Astrocyte (in vitro differentiated cells and primary cell): ENCODE results near the gene PPP2R2D. TPM values are rescaled to one million over a fixed set of nuclear protein-coding genes. Genes with fewer than 3 reads are reported as not detected.
A peak's percentile ranks its signal among the peaks of the same experiment; 100 is the strongest.

Experiments
- DNase-seq: peaks from one replicate; pipeline ENCODE4 v3.0.0-alpha.2; 2010; ENCODE audit warnings: low read depth
- FAIRE-seq: peaks from 2 replicates; lab custom pipeline; 2011; peaks lifted over from hg19 to GRCh38; lab: Jason Lieb, UNC
- H2AFZ ChIP-seq: 2 replicates; pipeline ENCODE4 v1.6.0; 2012; ENCODE audit warnings: low read depth, low read length, inconsistent platforms
- H3K27ac ChIP-seq: 2 replicates; pipeline ENCODE4 v1.5.1; 2011; ENCODE audit warnings: low read depth, low read length, inconsistent platforms
- H3K27me3 ChIP-seq: 2 replicates; pipeline ENCODE4 v1.6.0; 2011; ENCODE audit warnings: low read length, inconsistent platforms; ENCODE audit not compliant: insufficient read depth
- H3K36me3 ChIP-seq: 2 replicates; pipeline ENCODE4 v1.5.1; 2011; ENCODE audit warnings: low read length, inconsistent platforms; ENCODE audit not compliant: insufficient read depth
- H3K4me1 ChIP-seq: 2 replicates; pipeline ENCODE4 v1.5.1; 2011; ENCODE audit warnings: low read length, inconsistent platforms; ENCODE audit not compliant: insufficient read depth
- H3K4me2 ChIP-seq: 2 replicates; pipeline ENCODE4 v1.6.0; 2012; ENCODE audit warnings: low read length, inconsistent platforms
- H3K4me3 ChIP-seq: 2 replicates; pipeline ENCODE4 v1.5.1; 2011; ENCODE audit warnings: low read depth, mild to moderate bottlenecking, low read length, inconsistent platforms; ENCODE audit not compliant: insufficient read depth
- H3K79me2 ChIP-seq: 2 replicates; pipeline ENCODE4 v1.6.0; 2012; ENCODE audit warnings: mild to moderate bottlenecking, low read length, inconsistent platforms; ENCODE audit not compliant: insufficient read depth
- H3K9ac ChIP-seq: 2 replicates; pipeline ENCODE4 v1.6.0; 2012; ENCODE audit warnings: mild to moderate bottlenecking, low read length, inconsistent platforms
- H3K9me3 ChIP-seq: 2 replicates; pipeline ENCODE4 v1.5.1; 2012; ENCODE audit warnings: low read depth, mild to moderate bottlenecking, low read length, inconsistent platforms; ENCODE audit not compliant: insufficient read depth
- H4K20me1 ChIP-seq: 2 replicates; pipeline ENCODE4 v1.6.0; 2012; ENCODE audit warnings: low read length, inconsistent platforms; ENCODE audit not compliant: insufficient read depth
- H3K27ac Mint-ChIP-seq: one replicate; pipeline ENCODE4 v1.8.0; 2021; ENCODE audit warnings: mild to moderate bottlenecking, mixed read lengths; ENCODE audit not compliant: unreplicated experiment
- H3K27me3 Mint-ChIP-seq: one replicate; pipeline ENCODE4 v1.8.0; 2021; ENCODE audit warnings: low read depth, mixed read lengths; ENCODE audit not compliant: unreplicated experiment
- H3K36me3 Mint-ChIP-seq: one replicate; pipeline ENCODE4 v1.8.0; 2021; ENCODE audit warnings: low read depth, mixed read lengths; ENCODE audit not compliant: unreplicated experiment
- H3K4me1 Mint-ChIP-seq: one replicate; pipeline ENCODE4 v1.8.0; 2021; ENCODE audit warnings: low read depth, mixed read lengths; ENCODE audit not compliant: unreplicated experiment
- H3K4me3 Mint-ChIP-seq: one replicate; pipeline ENCODE4 v1.8.0; 2021; ENCODE audit warnings: mild to moderate bottlenecking, moderate library complexity, mixed read lengths; ENCODE audit not compliant: unreplicated experiment
- H3K9me3 Mint-ChIP-seq: one replicate; pipeline ENCODE4 v1.8.0; 2021; ENCODE audit warnings: mild to moderate bottlenecking, mixed read lengths; ENCODE audit not compliant: unreplicated experiment
- CTCF ChIP-seq: IDR thresholded peaks from 2 replicates; pipeline ENCODE4 v1.5.1; 2011; ENCODE audit warnings: low read depth, mild to moderate bottlenecking, inconsistent platforms, low read length, moderate library complexity; ENCODE audit not compliant: insufficient read depth
- EZH2 ChIP-seq: IDR thresholded peaks from 2 replicates; pipeline ENCODE4 v1.6.1; 2012; ENCODE audit warnings: mild to moderate bottlenecking, low read length, inconsistent platforms; ENCODE audit not compliant: insufficient read depth
- total RNA-seq: library from RNA; stranded (reverse); gene quantifications from 2 replicates; pipeline ENCODE4 v1.2.1, GENCODE V29; 2021

The PPP2R2D gene
- total RNA-seq, 1 donor from 2014 or later, result 32.5 TPM

GRCh38 chr10:131943021-131943814 lies 42.4 kb downstream of the PPP2R2D start:
- H4K20me1 ChIP-seq, result peaks cover 13% of the 10 kb centered on the region
- H3K36me3 ChIP-seq, result peaks cover 21% of the 10 kb centered on the region
- no peak overlapping the region for H2AFZ ChIP-seq
- Mint-ChIP-seq H3K4me1 (peaks cover 28% of the 10 kb centered on the region), H3K4me3 (no peak overlapping the region), H3K36me3 (peaks cover 33% of the 10 kb centered on the region), H3K27me3 (no peaks in the 10 kb centered on the region), H3K9me3 (no peaks in the 10 kb centered on the region), H3K27ac (no peak overlapping the region)
- H3K79me2 ChIP-seq, result peaks cover 27% of the 10 kb centered on the region
- no peaks in the 10 kb centered on the region for H3K27me3 ChIP-seq
- no peaks in the 10 kb centered on the region for H3K9me3 ChIP-seq
- H3K4me2 ChIP-seq, result no peak overlapping the region
- H3K27ac ChIP-seq, result no peak overlapping the region
- no peak for DNase-seq
- peaks cover 32% of the 10 kb centered on the region for H3K4me1 ChIP-seq
- H3K9ac ChIP-seq, result no peak overlapping the region
- FAIRE-seq, result no peak
- H3K4me3 ChIP-seq, result no peak overlapping the region
- peak; percentile 10 for TF ChIP-seq CTCF
- no peak for TF ChIP-seq EZH2

GRCh38 chr10:131944412-131944811 lies 43.6 kb downstream of the PPP2R2D start:
- FAIRE-seq (no peak), DNase-seq (no peak)
- TF ChIP-seq CTCF (no peak), EZH2 (no peak)
- Histone ChIP-seq H3K36me3 (peaks cover 21% of the 10 kb centered on the region), H3K27ac (no peak overlapping the region), H4K20me1 (peaks cover 8% of the 10 kb centered on the region), H3K4me1 (peaks cover 38% of the 10 kb centered on the region), H2AFZ (no peak overlapping the region), H3K9me3 (no peaks in the 10 kb centered on the region), H3K27me3 (no peaks in the 10 kb centered on the region), H3K79me2 (peaks cover 31% of the 10 kb centered on the region), H3K9ac (no peak overlapping the region), H3K4me2 (no peak overlapping the region), H3K4me3 (no peak overlapping the region)
- H3K27me3 Mint-ChIP-seq, result no peaks in the 10 kb centered on the region
- H3K27ac Mint-ChIP-seq, result no peak overlapping the region
- H3K4me1 Mint-ChIP-seq, result peaks cover 35% of the 10 kb centered on the region
- H3K9me3 Mint-ChIP-seq, result no peaks in the 10 kb centered on the region
- H3K36me3 Mint-ChIP-seq, result peaks cover 32% of the 10 kb centered on the region
- no peak overlapping the region for H3K4me3 Mint-ChIP-seq
